HepG2 (cell line): ENCODE data around the gene ANKS1A. TPM values are rescaled to one million over a fixed set of nuclear protein-coding genes. Genes with fewer than 3 reads are reported as not detected.

ENCODE experiments used
- ATAC-seq: fragments of 200-7000 bp; cut with Tn5 transposase; 3 replicates; pipeline ENCODE4 v1.9.1; 2020; ENCODE audit warnings: mild to moderate bottlenecking, moderate library complexity
- BruUV-seq: library from RNA; stranded (reverse); fragments of 400-500 nt; replicated peaks from 2 replicates; lab custom pipeline; 2021; lab: Mats Ljungman, UMichigan
- CTCF ChIA-PET: fragments of 300-600 bp; formaldehyde crosslinking; extraction: SDS; loops from one replicate; lab custom pipeline; 2021; ENCODE audit warnings: low total read pairs, inconsistent platforms, low intra/inter-chr PET ratio; lab: Yijun Ruan, JAX
- POLR2A ChIA-PET: fragments of 350-600 bp; sonication (Branson Sonifier 250); formaldehyde crosslinking; loops from one replicate; lab custom pipeline; 2020; ENCODE audit warnings: antibody characterized with exemption, inconsistent platforms; lab: Yijun Ruan, JAX
- DNase-seq: peaks from one replicate; pipeline ENCODE4 v3.0.0-alpha.2; 2015; ENCODE audit warnings: low spot score
- FAIRE-seq: peaks from 3 replicates; lab custom pipeline; 2011; peaks lifted over from hg19 to GRCh38; lab: Jason Lieb, UNC
- H2AFZ ChIP-seq: one replicate; pipeline ENCODE4 v1.6.1; 2011; ENCODE audit warnings: low read length, inconsistent platforms
- H3K27ac ChIP-seq: fragments of 300-600 bp; 3 replicates; pipeline ENCODE4 v1.8.0; 2011; ENCODE audit warnings: mixed run types, mild to moderate bottlenecking, mixed read lengths, low read length, inconsistent platforms; ENCODE audit not compliant: insufficient read depth; ENCODE audit errors: extremely low read length
- H3K27me3 ChIP-seq, 2 experiments: fragments of 200-600 bp in 1 of 2; 2 replicates in 1 of 2; 3 replicates in 1 of 2; pipeline versions ENCODE4 v1.6.0 to v1.8.0; 2011; ENCODE audit warnings: low read length in 2 of 2, mild to moderate bottlenecking in 2 of 2, moderate library complexity in 2 of 2, inconsistent platforms in 1 of 2; ENCODE audit not compliant: insufficient read depth in 2 of 2, control insufficient read depth in 1 of 2
- H3K36me3 ChIP-seq, 2 experiments: fragments of 200-600 bp in 1 of 2; replicated peaks in 1 of 2; 2 replicates in 1 of 2; 3 replicates in 1 of 2; pipeline versions ENCODE4 v1.5.1 to v1.8.0; 2011; ENCODE audit warnings: low read length in 2 of 2, inconsistent platforms in 1 of 2; ENCODE audit not compliant: insufficient read depth in 2 of 2, control insufficient read depth in 1 of 2
- H3K4me1 ChIP-seq: 2 replicates; pipeline ENCODE4 v1.5.1; 2012; ENCODE audit warnings: low read length, inconsistent platforms; ENCODE audit not compliant: insufficient read depth
- H3K4me2 ChIP-seq: 2 replicates; pipeline ENCODE4 v1.6.0; 2011; ENCODE audit warnings: low read depth, low read length, inconsistent platforms
- H3K4me3 ChIP-seq, 3 experiments: fragments of 200-600 bp in 1 of 3; sonication (generic), shearing (Covaris generic) in 1 of 3; replicated peaks in 1 of 3; 2 replicates each; pipeline ENCODE4 v1.5.1; 2011 to 2016; ENCODE audit warnings: low read length in 3 of 3, inconsistent platforms in 2 of 3, low read depth in 2 of 3, mild to moderate bottlenecking in 2 of 3, control low read depth in 1 of 3, mixed read lengths in 1 of 3; ENCODE audit not compliant: insufficient read depth in 1 of 3
- H3K79me2 ChIP-seq: one replicate; pipeline ENCODE4 v1.6.1; 2011; ENCODE audit warnings: low read length, inconsistent platforms; ENCODE audit not compliant: insufficient read depth
- H3K9ac ChIP-seq: 2 replicates; pipeline ENCODE4 v1.6.0; 2011; ENCODE audit warnings: mild to moderate bottlenecking, low read depth, low read length, inconsistent platforms; ENCODE audit not compliant: insufficient read depth
- H3K9me3 ChIP-seq: 2 replicates; pipeline ENCODE4 v1.5.1; 2012; ENCODE audit warnings: mild to moderate bottlenecking, low read length
- H4K20me1 ChIP-seq: 2 replicates; pipeline ENCODE4 v1.6.0; 2011; ENCODE audit warnings: inconsistent platforms, mild to moderate bottlenecking, low read length, moderate library complexity; ENCODE audit not compliant: insufficient read depth
- AKNA ChIP-seq: sonication (generic); formaldehyde crosslinking; IDR thresholded peaks from 2 replicates; pipeline ENCODE4 v1.4.0; 2020; ENCODE audit warnings: missing genetic modification reagents, borderline replicate concordance
- E2F1 ChIP-seq: sonication (generic); formaldehyde crosslinking; IDR thresholded peaks from 2 replicates; pipeline ENCODE4 v1.5.0; 2020; ENCODE audit warnings: missing genetic modification reagents
- HDAC6 ChIP-seq: fragments of 200-600 bp; sonication (generic); IDR thresholded peaks from 2 replicates; pipeline ENCODE4 v1.7.0; 2017; ENCODE audit warnings: mild to moderate bottlenecking, antibody characterized with exemption, low read length, low read depth
- KLF13 ChIP-seq: sonication (generic); formaldehyde crosslinking; IDR thresholded peaks from 2 replicates; pipeline ENCODE4 v1.4.0; 2020; ENCODE audit warnings: mild to moderate bottlenecking, missing genetic modification reagents
- SNAI1 ChIP-seq: sonication (generic); formaldehyde crosslinking; IDR thresholded peaks from 2 replicates; pipeline ENCODE4 v1.5.0; 2020; ENCODE audit warnings: mild to moderate bottlenecking, missing genetic modification reagents, borderline replicate concordance
- TP53 ChIP-seq: sonication (generic); formaldehyde crosslinking; conservative IDR thresholded peaks from 2 replicates; pipeline ENCODE4 v1.4.0; 2020; ENCODE audit warnings: missing genetic modification reagents
- ZBTB1 ChIP-seq: sonication (generic); formaldehyde crosslinking; IDR thresholded peaks from 2 replicates; pipeline ENCODE4 v1.4.0; 2020; ENCODE audit warnings: missing genetic modification reagents, borderline replicate concordance
- ZBTB4 ChIP-seq: sonication (generic); formaldehyde crosslinking; IDR thresholded peaks from 2 replicates; pipeline ENCODE4 v1.4.0; 2020; ENCODE audit warnings: missing genetic modification reagents, mild to moderate bottlenecking, borderline replicate concordance
- ZFP82 ChIP-seq: sonication (generic); formaldehyde crosslinking; IDR thresholded peaks from 2 replicates; pipeline ENCODE4 v1.5.1; 2020; ENCODE audit warnings: mild to moderate bottlenecking, missing genetic modification reagents, borderline replicate concordance
- ZNF501 ChIP-seq: sonication (generic); formaldehyde crosslinking; IDR thresholded peaks from 2 replicates; pipeline ENCODE4 v1.5.1; 2020; ENCODE audit warnings: mild to moderate bottlenecking, moderate library complexity, missing genetic modification reagents
- ZNF614 ChIP-seq: IDR thresholded peaks from 2 replicates; pipeline ENCODE4 v1.6.1; 2018; ENCODE audit warnings: missing biosample characterization, missing genetic modification reagents, inconsistent platforms, borderline replicate concordance
- ZNF75D ChIP-seq: sonication (generic); formaldehyde crosslinking; IDR thresholded peaks from 2 replicates; pipeline ENCODE4 v1.8.1; 2023; ENCODE audit warnings: missing genetic modification reagents, mild to moderate bottlenecking, borderline replicate concordance
- ZNF782 ChIP-seq: sonication (generic); formaldehyde crosslinking; IDR thresholded peaks from 2 replicates; pipeline ENCODE4 v1.4.0; 2020; ENCODE audit warnings: missing genetic modification reagents, mild to moderate bottlenecking, borderline replicate concordance
- WGBS: methylation state at CpG from one replicate; pipeline ENCODE4 v1.1.6; 2017; ENCODE audit warnings: low lambda C conversion rate; 5-methylcytosine and 5-hydroxymethylcytosine counted together
- in situ Hi-C: cut with HindIII; loops from 2 replicates; pipeline ENCODE4 v1.10.0; 2017; ENCODE audit warnings: low pct_unique_long_range_greater_than_20kb; ENCODE audit not compliant: extremely low pct_ligation_motif_present
- intact Hi-C: fragments of 100-400 bp; cut with micrococcal nuclease; formaldehyde crosslinking; loops from one replicate; pipeline ENCODE4 v1.10.0; 2022; ENCODE audit not compliant: unreplicated experiment
- polyA plus RNA-seq, 8 experiments: library from polyadenylated mRNA; depleted of rRNA in 3 of 8; stranded (reverse) in 7 of 8; unstranded in 1 of 8; fragments of >200 nt; fragmentation: Illumina TruSeq in 4 of 8; extraction: Trizol in 4 of 8; gene quantifications; 2 replicates each; pipeline versions ENCODE4 v1.2.1 to v1.2.3, GENCODE V29; 2011 to 2016; ENCODE audit warnings: low read depth in 4 of 8, missing spikeins in 1 of 8, mixed read lengths in 1 of 8; ENCODE audit not compliant: insufficient read depth in 1 of 8
- total RNA-seq, 5 experiments: library from RNA; depleted of rRNA; stranded (reverse); fragments of >200 nt; fragmentation: Illumina TruSeq; extraction: Trizol; gene quantifications; 2 replicates each; pipeline ENCODE4 v1.2.3, GENCODE V29; 2016; ENCODE audit warnings: low read depth in 1 of 5

The ANKS1A gene
- total and polyA plus RNA-seq, 2 of the 13 experiments (the other 11 are each of a cell fraction or from before 2014, with no cell fraction given) = 7.2 to 15.1 TPM

- TF ChIP-seq E2F1 (CRISPR knock-in tag) (no peak), KLF13 (CRISPR knock-in tag) (no peak), ZNF614 (CRISPR knock-in tag) (no peak), ZFP82 (CRISPR knock-in tag) (no peak)
- TF ChIP-seq, all 625 proteins: peak for 1
These were observed 207.2 kb downstream of the ANKS1A start (continued) for GRCh38 chr6:35096129-35096862.

- Histone ChIP-seq H3K4me1 (peaks cover 24% of the 10 kb centered on the region), H3K27me3 (no peaks in the 10 kb centered on the region), H3K9ac (no peak overlapping the region), H2AFZ (no peak overlapping the region), H3K4me2 (no peak overlapping the region), H3K36me3 (no peaks in the 10 kb centered on the region), H3K27ac (no peak overlapping the region), H4K20me1 (no peaks in the 10 kb centered on the region), H3K9me3 (no peaks in the 10 kb centered on the region), H3K4me3 (no peak overlapping the region), H3K79me2 (no peaks in the 10 kb centered on the region)
- WGBS = 59% methylated on average over 5 of the region's 5 CpGs
- FAIRE-seq (no peak), DNase-seq (no peak), ATAC-seq (no peak)
- BruUV-seq = no TSS peak
- ChIA-PET POLR2A (no interaction called here), CTCF (no interaction called here)
- intact Hi-C loops (no loop called here), in situ Hi-C loops (no loop called here)
- TF ChIP-seq HDAC6 = no peak
- TF ChIP-seq ZBTB4 (CRISPR knock-in tag) = no peak
- TF ChIP-seq ZNF75D = no peak
- no peak for TF ChIP-seq AKNA (CRISPR knock-in tag)
- TF ChIP-seq SNAI1 (CRISPR knock-in tag) = no peak
- no peak for TF ChIP-seq ZBTB1 (CRISPR knock-in tag)
- TF ChIP-seq ZNF782 = no peak
- TF ChIP-seq TP53 (CRISPR knock-in tag) = no peak
- no peak for TF ChIP-seq ZNF501 (CRISPR knock-in tag)
These were observed 210.1 kb downstream of the ANKS1A start for GRCh38 chr6:35099116-35099515.
